NB4 (cell line): Measurements from ENCODE around the gene CREBBP.

ENCODE experiments used
- DNase-seq: peaks from one replicate; pipeline ENCODE4 v3.0.0; 2010; ENCODE audit warnings: low read depth
- H3K4me3 ChIP-seq: one replicate; pipeline ENCODE4 v1.5.1; 2011; ENCODE audit warnings: mild to moderate bottlenecking, low read depth, low read length, moderate library complexity
- MYC ChIP-seq: IDR thresholded peaks from 2 replicates; pipeline ENCODE4 v1.6.1; 2011; ENCODE audit warnings: low read depth, low read length
- POLR2A ChIP-seq: IDR thresholded peaks from 2 replicates; pipeline ENCODE4 v1.6.1; 2011; ENCODE audit warnings: mild to moderate bottlenecking; ENCODE audit not compliant: insufficient read length; ENCODE audit errors: extremely low read depth
- TF ChIP-seq, protein P1 (sequence below): IDR thresholded peaks from one replicate; pipeline ENCODE4 v1.5.1; 2012; ENCODE audit warnings: low read depth, low read length
- TF ChIP-seq, protein P2 (sequence below): IDR thresholded peaks from 2 replicates; pipeline ENCODE4 v1.6.1; 2011; ENCODE audit warnings: low read depth, low read length

The CREBBP gene

DNA sequence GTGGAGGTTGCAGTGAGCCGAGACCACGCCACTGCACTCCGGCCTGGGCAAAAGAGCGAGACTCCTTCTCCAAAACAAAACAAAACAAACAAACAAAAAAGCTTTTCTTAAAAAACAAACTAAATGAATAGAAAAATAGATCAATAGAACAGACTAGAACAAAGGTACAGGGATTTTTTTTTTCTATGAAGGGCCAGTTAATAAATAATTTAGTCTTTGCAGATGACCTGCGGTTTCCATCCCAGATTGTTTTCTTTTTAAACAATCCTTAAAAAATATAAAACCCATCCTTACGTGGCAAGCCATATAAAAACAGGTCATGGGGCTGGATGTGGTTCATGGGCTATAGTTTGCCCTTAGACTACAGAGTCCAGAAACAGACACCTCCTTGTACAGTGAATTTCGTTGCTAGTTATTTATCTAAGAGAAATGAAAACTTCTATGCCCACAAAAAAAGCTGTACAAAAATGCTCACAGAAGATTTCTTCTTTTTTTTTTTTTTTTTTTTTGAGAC lies 45.4 kb downstream of the CREBBP start:
- TF ChIP-seq POLR2A (no peak), MYC (no peak)
- TF ChIP-seq, protein P1, sequence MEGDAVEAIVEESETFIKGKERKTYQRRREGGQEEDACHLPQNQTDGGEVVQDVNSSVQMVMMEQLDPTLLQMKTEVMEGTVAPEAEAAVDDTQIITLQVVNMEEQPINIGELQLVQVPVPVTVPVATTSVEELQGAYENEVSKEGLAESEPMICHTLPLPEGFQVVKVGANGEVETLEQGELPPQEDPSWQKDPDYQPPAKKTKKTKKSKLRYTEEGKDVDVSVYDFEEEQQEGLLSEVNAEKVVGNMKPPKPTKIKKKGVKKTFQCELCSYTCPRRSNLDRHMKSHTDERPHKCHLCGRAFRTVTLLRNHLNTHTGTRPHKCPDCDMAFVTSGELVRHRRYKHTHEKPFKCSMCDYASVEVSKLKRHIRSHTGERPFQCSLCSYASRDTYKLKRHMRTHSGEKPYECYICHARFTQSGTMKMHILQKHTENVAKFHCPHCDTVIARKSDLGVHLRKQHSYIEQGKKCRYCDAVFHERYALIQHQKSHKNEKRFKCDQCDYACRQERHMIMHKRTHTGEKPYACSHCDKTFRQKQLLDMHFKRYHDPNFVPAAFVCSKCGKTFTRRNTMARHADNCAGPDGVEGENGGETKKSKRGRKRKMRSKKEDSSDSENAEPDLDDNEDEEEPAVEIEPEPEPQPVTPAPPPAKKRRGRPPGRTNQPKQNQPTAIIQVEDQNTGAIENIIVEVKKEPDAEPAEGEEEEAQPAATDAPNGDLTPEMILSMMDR = no peak
- TF ChIP-seq, protein P2, sequence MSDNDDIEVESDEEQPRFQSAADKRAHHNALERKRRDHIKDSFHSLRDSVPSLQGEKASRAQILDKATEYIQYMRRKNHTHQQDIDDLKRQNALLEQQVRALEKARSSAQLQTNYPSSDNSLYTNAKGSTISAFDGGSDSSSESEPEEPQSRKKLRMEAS = no peak
- H3K4me3 ChIP-seq = no peak overlapping the region

DNA sequence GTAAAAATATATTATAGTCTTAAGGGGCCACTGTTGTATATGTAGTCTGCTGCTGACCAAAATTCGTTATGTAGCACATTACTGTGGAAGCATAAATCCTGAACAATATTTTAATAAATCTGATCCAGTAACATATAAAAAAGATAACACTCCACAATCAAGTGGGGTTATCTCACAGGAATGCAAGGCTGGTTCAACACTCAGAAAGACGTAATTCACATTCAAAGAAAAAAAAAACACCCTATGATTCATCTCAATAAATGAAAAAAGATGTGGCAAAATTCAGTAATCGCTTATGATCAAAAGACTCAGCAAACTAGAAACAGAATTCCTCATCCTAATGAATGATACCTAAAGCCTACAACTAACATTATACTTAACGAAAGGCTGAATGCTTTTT lies 47.8 kb downstream of the CREBBP start:
- no peak overlapping the region for H3K4me3 ChIP-seq
- no peak for TF ChIP-seq MYC
- TF ChIP-seq, protein P1 = no peak
- TF ChIP-seq POLR2A = no peak
- TF ChIP-seq, protein P2 = no peak
- no peak for DNase-seq

More for the DNA sequence above, 45.4 kb downstream of the CREBBP start:
- no peak for DNase-seq

DNA sequence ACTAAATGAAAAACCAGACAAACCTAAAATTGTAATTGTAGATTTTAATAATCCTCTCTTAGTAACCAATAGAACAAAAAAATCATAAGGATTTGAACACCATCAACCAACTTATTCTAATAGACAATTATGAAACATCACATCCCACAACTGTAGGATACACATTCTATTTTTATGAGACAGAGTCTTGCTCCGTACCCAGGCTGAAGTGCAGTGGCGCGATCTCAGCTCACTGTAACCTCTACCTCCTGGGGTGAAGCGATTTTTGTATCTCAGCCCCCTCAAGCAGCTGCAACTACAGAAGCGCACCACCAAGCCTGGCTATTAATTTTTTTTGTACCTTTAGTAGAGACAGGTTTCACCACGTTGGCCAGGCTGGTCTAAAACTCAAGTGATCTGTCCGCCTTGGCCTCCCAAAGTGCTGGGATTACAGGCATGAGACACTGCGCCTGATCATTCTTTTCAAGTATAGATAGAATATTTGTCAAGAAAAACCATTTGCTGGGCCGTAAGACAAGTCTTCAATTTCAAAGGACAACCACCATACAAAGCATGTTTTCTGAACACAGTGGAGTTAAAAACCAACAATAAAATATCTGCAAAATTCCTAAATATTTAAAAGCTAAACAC lies 49.8 kb downstream of the CREBBP start:
- H3K4me3 ChIP-seq = no peak overlapping the region
- TF ChIP-seq MYC = no peak
- TF ChIP-seq, protein P2 = no peak
- TF ChIP-seq, protein P1 = no peak
- no peak for DNase-seq

DNA sequence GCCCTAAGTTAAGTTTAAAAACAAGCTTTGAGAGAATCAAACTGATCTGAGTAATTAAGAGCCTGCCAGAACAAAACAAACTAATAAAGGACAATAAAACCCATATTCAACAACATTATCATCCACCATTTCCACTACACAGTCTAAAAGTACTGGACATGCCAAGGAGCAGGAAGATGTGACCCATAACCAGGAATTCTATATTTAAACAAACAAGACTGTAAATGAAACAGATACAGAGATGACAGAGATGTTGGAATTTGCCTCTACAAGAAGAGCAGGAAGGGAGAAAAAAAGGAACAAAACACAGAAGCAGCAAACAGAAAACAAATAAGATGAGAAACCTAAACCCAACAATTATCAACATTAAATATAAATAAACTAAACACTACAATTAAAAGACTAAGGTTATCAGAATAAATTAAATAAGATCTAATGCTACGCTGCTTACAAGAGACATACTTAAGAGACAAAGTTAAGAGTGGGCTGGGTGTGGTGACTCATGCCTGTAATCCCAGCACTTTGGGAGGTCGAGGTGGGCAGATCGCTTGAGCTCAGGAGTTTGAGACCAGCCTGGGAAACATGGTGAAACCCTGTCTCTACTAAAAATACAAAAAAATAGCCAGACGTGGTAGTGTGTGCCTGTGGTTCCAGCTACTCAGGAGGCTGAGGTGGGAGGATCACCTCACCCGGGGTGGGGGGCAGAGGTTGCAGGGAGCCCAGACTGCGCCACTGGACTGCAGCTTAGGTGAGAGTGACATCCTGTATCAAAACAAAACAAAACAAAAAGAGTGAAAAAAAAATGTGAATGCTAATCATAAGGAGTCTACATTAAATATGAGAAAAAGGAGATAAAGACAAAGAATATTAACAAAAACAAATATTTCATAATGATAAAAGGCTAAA lies 50.6 kb downstream of the CREBBP start:
- TF ChIP-seq, protein P2 = no peak
- TF ChIP-seq MYC (no peak), POLR2A (no peak)
- TF ChIP-seq, protein P1 = no peak
- no peak overlapping the region for H3K4me3 ChIP-seq
- DNase-seq = no peak

DNA sequence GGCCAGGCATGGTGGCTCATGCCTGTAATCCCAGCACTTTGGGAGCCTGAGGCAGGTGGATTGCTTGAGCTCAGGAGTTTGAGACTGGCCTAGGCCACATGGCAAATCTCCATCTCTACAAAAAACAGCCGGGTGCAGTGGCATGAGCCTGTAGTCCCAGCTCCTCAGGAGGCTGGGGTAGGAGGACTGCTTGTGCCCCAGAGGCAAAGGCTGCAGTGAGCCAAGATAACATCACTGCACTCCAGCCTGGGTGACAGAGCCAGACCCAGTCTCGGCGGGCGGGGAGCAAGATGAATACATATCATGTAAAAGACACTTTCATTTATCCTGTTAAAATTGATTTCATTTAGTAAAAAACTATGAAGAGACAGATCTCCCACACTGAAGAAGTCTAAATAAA lies 54.6 kb downstream of the CREBBP start:
- H3K4me3 ChIP-seq = no peak overlapping the region
- TF ChIP-seq POLR2A (no peak), MYC (no peak)
- TF ChIP-seq, protein P1 = no peak
- TF ChIP-seq, protein P2 = no peak
- no peak for DNase-seq
